Measurements from ENCODE around the gene DUOXA2.

Gene DUOXA2

GRCh38 chr15:45133561-45133920, 19.4 kb downstream of the DUOXA2 start:
- Histone ChIP-seq H3K9me3 (ENCODE audit: control insufficient read depth, insufficient read depth, low read depth, low read length) (no peaks in the 10 kb centered on the region), H3K36me3 (ENCODE audit: control insufficient read depth in 2 of 2, insufficient read depth in 1 of 2, low read length in 2 of 2) (no peaks in the 10 kb centered on the region), H3K4me1 (ENCODE audit: control insufficient read depth, insufficient read depth, low read length) (no peaks in the 10 kb centered on the region), H3K4me3 (ENCODE audit: low read depth, low read length) (no peak overlapping the region), H3K27ac (ENCODE audit: extremely low read depth, low read depth, low read length) (no peak overlapping the region)
- TF ChIP-seq KLF16 (tag by site-specific recombination; IDR thresholded peaks at IDR 0.05) (no peak), KLF7 (tag by site-specific recombination; IDR thresholded peaks at IDR 0.05; ENCODE audit: borderline replicate concordance) (no peak), ZNF549 (tag by site-specific recombination; IDR thresholded peaks at IDR 0.05) (no peak), TSHZ1 (tag by site-specific recombination; IDR thresholded peaks at IDR 0.05; ENCODE audit: borderline replicate concordance) (no peak), MEIS1 (CRISPR knock-in tag; IDR thresholded peaks at IDR 0.05; ENCODE audit: borderline replicate concordance) (no peak), KLF10 (tag by site-specific recombination; IDR thresholded peaks at IDR 0.05) (no peak), ZNF404 (tag by site-specific recombination; IDR thresholded peaks at IDR 0.05) (no peak), PRDM1 (tag by site-specific recombination; IDR thresholded peaks at IDR 0.05) (no peak), ZBTB7A (tag by site-specific recombination; IDR thresholded peaks at IDR 0.05; ENCODE audit: low read depth) (no peak), ZBTB8A (tag by site-specific recombination; IDR thresholded peaks at IDR 0.05) (no peak), ZBTB44 (tag by site-specific recombination; IDR thresholded peaks at IDR 0.05) (no peak), ZNF184 (tag by site-specific recombination; IDR thresholded peaks at IDR 0.05) (no peak), ZSCAN16 (tag by site-specific recombination; IDR thresholded peaks at IDR 0.05) (no peak), ZNF26 (tag by site-specific recombination; IDR thresholded peaks at IDR 0.05) (no peak), ZNF391 (tag by site-specific recombination; IDR thresholded peaks at IDR 0.05; ENCODE audit: borderline replicate concordance, low read depth) (no peak), RBAK (tag by site-specific recombination; IDR thresholded peaks at IDR 0.05) (no peak), ZNF449 (tag by site-specific recombination; IDR thresholded peaks at IDR 0.05) (no peak), FEZF1 (tag by site-specific recombination; IDR thresholded peaks at IDR 0.05) (no peak), ZNF354C (tag by site-specific recombination; IDR thresholded peaks at IDR 0.05; ENCODE audit: borderline replicate concordance, low read depth) (no peak), ZBTB1 (tag by site-specific recombination; IDR thresholded peaks at IDR 0.05) (no peak)
- CTCF ChIA-PET, result interaction anchor here (1.5 to 2.9 kb wide), 2 partner anchors 10 to 15 kb away, joined by 4 to 16 read pairs; no protein-coding TSS in a partner anchor
- POLR2A ChIA-PET, result no interaction called here

All from HEK293 (cell line).